Spleen (tissue), 7 donors: Measurements from ENCODE around the gene THSD4.

Experiments used
- POLR2A ChIP-seq, 3 donors: fragments of 450-650 bp; IDR thresholded peaks; one replicate each; pipeline ENCODE4 v1.5.1; 2017; ENCODE audit warnings: antibody characterized with exemption in 3 of 3, mild to moderate bottlenecking in 1 of 3
- POLR2AphosphoS5 ChIP-seq, 3 donors: sonication (generic); formaldehyde crosslinking; IDR thresholded peaks; one replicate each; pipeline ENCODE4 v1.5.1; 2017; ENCODE audit warnings: antibody characterized with exemption in 3 of 3
- TF ChIP-seq, protein P1 (sequence below), 11 experiments: fragments of 200-600 bp in 7 of 11; fragments of 450-650 bp in 4 of 11; sonication (generic) in 4 of 11; IDR thresholded peaks in 8 of 11; conservative IDR thresholded peaks in 3 of 11; 1 replicate in 7 of 11; 2 replicates in 4 of 11; pipeline versions ENCODE4 v1.4.0 to v1.8.0; 2016 to 2021; ENCODE audit warnings: antibody characterized with exemption in 11 of 11, inconsistent platforms in 4 of 11, mild to moderate bottlenecking in 1 of 11
- donor health status: DM: no; HTN: no; CAD: no; lungs with moderate emphysema.
- donor health status: DM: no; HTN: no; CAD: no.
- donor health status: DM: no; HTN: no; CAD: no.

DNA sequence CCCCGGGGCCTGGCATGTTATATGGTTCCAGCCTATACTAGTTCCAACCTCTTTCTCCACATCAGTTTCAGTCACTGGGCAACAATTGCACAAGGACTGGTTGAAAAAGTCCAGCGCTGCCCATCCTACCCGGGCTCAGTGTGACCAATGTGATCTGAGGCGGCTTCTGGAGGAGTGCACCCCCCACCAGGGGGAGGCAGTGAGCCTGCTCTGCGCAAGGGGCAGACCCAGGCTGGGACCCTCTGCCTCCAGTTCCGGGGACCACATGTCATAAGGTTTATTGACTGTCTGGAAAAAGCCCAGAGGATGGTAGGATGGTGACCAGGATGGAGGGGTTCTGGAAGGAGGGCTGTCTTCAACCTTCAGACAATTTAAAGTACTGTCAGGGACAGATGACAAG lies 669.4 kb downstream of the THSD4 start:
- TF ChIP-seq, protein P1, sequence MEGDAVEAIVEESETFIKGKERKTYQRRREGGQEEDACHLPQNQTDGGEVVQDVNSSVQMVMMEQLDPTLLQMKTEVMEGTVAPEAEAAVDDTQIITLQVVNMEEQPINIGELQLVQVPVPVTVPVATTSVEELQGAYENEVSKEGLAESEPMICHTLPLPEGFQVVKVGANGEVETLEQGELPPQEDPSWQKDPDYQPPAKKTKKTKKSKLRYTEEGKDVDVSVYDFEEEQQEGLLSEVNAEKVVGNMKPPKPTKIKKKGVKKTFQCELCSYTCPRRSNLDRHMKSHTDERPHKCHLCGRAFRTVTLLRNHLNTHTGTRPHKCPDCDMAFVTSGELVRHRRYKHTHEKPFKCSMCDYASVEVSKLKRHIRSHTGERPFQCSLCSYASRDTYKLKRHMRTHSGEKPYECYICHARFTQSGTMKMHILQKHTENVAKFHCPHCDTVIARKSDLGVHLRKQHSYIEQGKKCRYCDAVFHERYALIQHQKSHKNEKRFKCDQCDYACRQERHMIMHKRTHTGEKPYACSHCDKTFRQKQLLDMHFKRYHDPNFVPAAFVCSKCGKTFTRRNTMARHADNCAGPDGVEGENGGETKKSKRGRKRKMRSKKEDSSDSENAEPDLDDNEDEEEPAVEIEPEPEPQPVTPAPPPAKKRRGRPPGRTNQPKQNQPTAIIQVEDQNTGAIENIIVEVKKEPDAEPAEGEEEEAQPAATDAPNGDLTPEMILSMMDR (IDR thresholded peaks at IDR 0.05 in 8 of 11, conservative IDR thresholded peaks at IDR 0.05 in 3 of 11): peak in 3 of 11 experiments; percentile 30 to 42 (median 39)
- TF ChIP-seq POLR2A (IDR thresholded peaks at IDR 0.05) (no peak), POLR2AphosphoS5 (IDR thresholded peaks at IDR 0.05) (no peak)
